GM19240 (cell line): ENCODE results near the gene ZNF41.
"Not testable (repeated sequence)": the region's sequence is repeated elsewhere in the genome, so short reads cannot be mapped to it uniquely, and the experiment has no call there.

Experiments
- DNase-seq: peaks from one replicate; pipeline ENCODE4 v3.0.0; 2011; ENCODE audit warnings: low spot score; ENCODE audit not compliant: insufficient read length

Gene ZNF41

DNA sequence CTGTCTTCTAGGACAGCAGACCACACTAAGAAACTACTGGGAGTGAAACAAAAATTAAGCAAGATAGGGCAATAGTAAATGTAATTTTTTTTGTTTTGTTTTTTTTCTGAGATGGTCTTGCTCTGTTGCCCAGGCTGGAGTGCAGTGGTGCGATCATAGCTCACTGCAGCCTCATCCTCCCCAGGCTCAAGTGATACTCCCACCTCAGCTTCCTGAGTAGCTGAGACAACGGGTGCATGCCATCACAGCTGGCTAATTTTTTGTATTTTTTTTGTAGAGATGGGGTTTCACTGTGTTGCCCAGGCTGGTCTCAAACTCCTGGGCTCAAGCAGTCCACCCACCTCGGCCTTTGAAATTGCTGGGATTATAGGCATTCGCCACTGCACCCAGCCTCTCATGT, 9.1 kb upstream of the ZNF41 start:
- DNase-seq, result not testable (repeated sequence)

GRCh38 chrX:47489507-47490275, 6.7 kb upstream of the ZNF41 start:
- no peak for DNase-seq

DNA sequence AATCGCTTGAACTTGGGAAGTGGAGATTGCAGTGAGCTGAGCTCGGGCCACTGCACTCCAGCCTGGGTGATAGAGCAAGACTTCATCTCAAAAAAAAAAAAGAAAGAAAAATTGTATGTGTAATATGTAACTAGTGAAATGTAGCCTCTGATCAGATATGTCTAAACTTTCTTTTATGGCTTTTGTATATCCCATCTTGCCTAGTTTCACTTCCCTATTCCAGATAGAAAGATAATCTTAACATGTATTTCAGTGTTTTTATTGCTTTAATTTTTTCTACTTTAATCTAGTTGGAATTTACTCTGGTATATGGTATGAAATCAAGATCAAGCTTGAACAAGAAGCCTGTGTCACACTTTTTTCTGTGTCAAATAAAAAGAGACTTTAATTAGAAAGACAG, 1.9 kb upstream of the ZNF41 start:
- DNase-seq, result no peak

GRCh38 chrX:47483306-47484268, 565 bp upstream of the ZNF41 start:
- no peak for DNase-seq

GRCh38 chrX:47482065-47482511, 934 bp downstream of the ZNF41 start:
- no peak for DNase-seq

GRCh38 chrX:47481160-47481559, 1.9 kb downstream of the ZNF41 start:
- no peak for DNase-seq

DNA sequence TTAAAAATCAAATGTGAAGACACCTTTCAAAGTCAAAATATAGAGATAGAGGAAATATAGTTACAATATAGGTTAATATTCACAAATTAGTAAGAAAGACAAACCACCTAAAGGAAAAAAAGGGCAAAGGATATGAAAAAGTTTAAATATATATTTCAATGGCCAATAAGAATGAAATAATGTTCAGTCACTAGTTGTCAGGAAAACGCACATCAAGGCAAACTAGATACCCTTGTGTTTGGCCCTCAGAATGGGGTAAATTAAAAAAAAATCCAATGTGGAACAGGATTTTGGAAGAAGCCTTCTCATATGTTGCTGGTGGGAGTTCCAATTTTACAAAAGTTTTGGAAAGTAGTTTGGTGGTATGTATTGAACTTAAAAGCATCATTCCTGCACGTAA, 2.4 kb downstream of the ZNF41 start:
- no peak for DNase-seq

- DNase-seq, result no peak
Observed at GRCh38 chrX:47475476-47475875, 7.5 kb downstream of the ZNF41 start.

- DNase-seq, result no peak
Observed at GRCh38 chrX:47467106-47467505, 15.9 kb downstream of the ZNF41 start.

DNA sequence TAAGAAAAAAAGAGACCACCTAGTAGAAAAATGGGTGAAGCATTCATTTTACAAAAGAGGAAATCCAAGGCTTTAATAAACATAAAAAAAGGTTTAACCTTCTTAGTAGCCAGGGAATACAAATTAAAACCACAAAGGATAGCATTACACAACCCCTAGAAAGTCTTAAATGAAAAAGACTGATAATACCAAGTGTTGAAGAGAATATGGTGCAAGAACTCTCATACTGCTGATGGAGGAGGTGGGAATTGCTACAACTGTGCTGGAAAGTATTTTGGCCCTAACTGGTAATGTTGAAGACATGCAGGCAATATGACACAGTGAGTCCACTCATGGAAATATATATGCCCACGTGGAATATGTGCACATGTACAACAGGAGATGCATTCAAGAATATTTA, 22.5 kb downstream of the ZNF41 start:
- DNase-seq, result no peak

GRCh38 chrX:47458528-47458927, 24.5 kb downstream of the ZNF41 start:
- no peak for DNase-seq

DNA sequence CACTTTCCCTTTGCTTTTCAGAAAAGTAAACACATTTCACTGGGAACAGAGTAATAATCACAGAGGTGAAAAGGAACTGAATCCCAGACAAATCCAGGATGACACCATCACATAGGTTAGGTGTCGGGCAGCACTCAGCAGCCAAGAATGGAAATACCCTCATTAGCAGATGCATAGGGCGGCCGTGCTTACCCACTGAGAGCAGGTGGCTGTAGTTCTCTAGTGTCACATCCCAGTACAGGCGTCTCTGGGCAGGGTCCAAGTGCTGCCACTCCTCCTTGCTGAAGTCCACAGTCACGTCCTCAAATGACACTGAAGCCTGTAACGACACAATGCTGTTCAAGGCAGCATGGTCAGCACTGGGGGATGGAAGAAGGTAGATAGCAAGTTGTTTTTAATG, 26.9 kb downstream of the ZNF41 start:
- no peak for DNase-seq

- no peak for DNase-seq
Observed at GRCh38 chrX:47452112-47452511, 30.9 kb downstream of the ZNF41 start.

GRCh38 chrX:47448165-47448806, 34.7 kb downstream of the ZNF41 start:
- DNase-seq, result no peak

GRCh38 chrX:47447607-47448006, 35.4 kb downstream of the ZNF41 start:
- no peak for DNase-seq

DNA sequence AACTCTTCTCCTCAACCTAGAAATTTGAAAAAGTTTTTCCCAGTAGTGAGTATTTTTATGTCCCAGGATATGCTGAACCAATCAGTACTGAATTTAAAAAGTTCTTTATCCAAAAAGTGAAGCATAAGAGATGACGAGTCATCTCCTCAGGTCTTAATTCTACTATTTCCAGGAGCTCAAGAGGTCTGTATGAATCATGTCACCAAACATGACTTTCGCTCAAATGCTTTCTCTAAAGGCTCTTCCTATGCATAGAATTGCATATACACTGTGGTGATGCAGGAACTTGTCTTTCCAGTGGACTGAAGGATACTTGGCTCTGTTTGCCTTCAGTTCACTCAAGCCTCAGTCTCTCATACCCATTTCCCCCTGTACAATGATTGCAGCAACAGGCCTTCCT, 36.1 kb downstream of the ZNF41 start:
- DNase-seq, result no peak

- no peak for DNase-seq
Observed at GRCh38 chrX:47446431-47446830, 36.6 kb downstream of the ZNF41 start.

GRCh38 chrX:47430925-47431324, 52.1 kb downstream of the ZNF41 start:
- no peak for DNase-seq

- DNase-seq, result no peak
Observed at GRCh38 chrX:47422444-47422843, 60.6 kb downstream of the ZNF41 start.

DNA sequence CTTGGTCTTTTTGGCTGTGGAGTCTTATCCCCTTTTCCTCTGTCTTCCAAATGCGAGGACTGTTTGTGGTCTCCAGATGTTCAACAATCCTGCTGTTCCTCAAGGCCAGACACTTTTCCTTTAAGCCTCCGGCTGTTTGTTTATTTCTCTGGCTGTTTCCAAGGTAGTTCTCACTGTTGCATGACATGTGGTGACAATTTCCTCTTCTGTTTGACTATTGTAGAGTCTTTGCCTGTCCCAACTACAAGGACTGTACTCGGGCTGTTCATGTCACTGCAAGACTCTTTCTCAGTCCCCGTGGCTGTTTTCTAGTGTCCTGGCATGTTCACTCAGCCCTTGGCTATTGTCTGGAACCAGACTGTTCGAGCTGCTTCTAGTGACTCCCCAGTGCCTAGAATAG, 62.1 kb downstream of the ZNF41 start:
- no peak for DNase-seq

GRCh38 chrX:47420265-47420664, 62.8 kb downstream of the ZNF41 start:
- no peak for DNase-seq

- no peak for DNase-seq
Observed at GRCh38 chrX:47413179-47413594, 69.8 kb downstream of the ZNF41 start.
